Fibroblast of mammary gland (primary cell): ENCODE measurements around the gene CDIPT.

Experiments used
- DNase-seq: peaks from one replicate; pipeline ENCODE4 v3.0.0-alpha.2; 2010; ENCODE audit warnings: low read depth
- H3K4me3 ChIP-seq: 2 replicates; pipeline ENCODE4 v1.5.1; 2011; ENCODE audit warnings: low read depth, mild to moderate bottlenecking, low read length, moderate library complexity; ENCODE audit not compliant: control insufficient read depth
- TF ChIP-seq, protein P1 (sequence below): conservative IDR thresholded peaks from 2 replicates; pipeline ENCODE4 v1.5.1; 2011; ENCODE audit warnings: low read depth, low read length, inconsistent platforms; ENCODE audit not compliant: control insufficient read depth, insufficient read depth

The CDIPT gene

DNA sequence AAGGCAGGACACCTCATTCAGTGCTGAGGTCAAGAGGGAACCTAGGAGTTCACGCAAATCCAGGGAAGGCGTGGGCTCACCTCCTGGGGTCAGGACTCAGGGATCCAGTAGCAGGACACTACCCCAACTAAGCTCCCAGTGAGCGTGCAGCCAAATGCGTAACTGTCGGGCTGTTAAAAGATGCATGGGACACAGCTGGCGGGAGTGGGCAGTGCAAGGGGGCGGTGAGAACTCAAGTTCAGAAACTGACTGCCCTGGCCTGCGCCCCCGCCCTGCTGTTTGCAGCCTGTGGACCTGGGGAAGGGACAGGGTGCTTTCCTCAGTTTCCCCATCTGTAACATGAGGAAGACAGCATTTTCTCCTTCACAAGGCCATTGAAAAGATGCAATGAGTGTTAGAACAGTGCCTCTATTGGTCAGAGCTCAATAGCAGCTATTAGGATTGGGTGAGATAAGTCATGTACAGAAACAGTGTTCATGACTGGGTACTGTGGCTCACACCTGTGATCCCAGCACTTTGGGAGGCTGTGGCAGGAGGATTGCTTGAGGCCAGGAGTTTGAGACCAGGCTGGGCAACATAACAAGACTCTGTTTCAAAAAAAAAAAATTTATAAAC, 20.2 kb downstream of the CDIPT start:
- DNase-seq = no peak
- TF ChIP-seq, protein P1, sequence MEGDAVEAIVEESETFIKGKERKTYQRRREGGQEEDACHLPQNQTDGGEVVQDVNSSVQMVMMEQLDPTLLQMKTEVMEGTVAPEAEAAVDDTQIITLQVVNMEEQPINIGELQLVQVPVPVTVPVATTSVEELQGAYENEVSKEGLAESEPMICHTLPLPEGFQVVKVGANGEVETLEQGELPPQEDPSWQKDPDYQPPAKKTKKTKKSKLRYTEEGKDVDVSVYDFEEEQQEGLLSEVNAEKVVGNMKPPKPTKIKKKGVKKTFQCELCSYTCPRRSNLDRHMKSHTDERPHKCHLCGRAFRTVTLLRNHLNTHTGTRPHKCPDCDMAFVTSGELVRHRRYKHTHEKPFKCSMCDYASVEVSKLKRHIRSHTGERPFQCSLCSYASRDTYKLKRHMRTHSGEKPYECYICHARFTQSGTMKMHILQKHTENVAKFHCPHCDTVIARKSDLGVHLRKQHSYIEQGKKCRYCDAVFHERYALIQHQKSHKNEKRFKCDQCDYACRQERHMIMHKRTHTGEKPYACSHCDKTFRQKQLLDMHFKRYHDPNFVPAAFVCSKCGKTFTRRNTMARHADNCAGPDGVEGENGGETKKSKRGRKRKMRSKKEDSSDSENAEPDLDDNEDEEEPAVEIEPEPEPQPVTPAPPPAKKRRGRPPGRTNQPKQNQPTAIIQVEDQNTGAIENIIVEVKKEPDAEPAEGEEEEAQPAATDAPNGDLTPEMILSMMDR = peak; percentile 14
- no peak overlapping the region for H3K4me3 ChIP-seq

DNA sequence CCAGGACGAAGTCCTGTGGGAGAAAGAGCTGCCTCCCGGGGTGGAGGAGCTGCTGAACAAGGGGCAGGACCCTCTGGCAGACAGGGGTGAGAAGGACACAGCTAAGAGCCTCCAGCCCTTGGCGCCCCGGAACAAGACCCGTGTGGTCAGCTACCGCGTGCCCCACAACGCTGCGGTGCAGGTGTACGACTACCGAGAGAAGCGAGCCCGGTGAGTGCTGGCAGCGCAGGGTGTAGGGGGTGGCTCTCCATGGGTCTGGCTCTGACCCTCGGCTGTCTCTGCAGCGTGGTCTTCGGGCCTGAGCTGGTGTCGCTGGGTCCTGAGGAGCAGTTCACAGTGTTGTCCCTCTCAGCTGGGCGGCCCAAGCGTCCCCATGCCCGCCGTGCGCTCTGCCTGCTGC, 21.4 kb downstream of the CDIPT start:
- no peak overlapping the region for H3K4me3 ChIP-seq
- no peak for DNase-seq
- TF ChIP-seq, protein P1 = no peak

DNA sequence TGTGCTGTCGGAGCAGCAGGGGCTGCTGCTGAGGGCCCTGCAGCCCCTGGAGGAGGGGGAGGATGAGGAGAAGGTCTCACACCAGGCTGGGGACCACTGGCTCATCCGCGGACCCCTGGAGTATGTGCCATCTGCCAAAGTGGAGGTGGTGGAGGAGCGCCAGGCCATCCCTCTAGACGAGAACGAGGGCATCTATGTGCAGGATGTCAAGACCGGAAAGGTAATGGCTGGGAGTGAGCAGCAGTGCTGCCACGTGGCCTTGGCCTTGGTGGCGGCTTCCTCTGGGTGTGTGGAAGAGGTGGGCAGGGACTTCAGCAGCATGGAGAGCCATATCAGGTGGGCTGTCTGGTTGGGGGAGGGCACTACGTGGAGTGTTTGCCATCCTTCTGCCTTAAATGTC, 22.8 kb downstream of the CDIPT start:
- no peak overlapping the region for H3K4me3 ChIP-seq
- TF ChIP-seq, protein P1 = no peak
- DNase-seq = no peak

DNA sequence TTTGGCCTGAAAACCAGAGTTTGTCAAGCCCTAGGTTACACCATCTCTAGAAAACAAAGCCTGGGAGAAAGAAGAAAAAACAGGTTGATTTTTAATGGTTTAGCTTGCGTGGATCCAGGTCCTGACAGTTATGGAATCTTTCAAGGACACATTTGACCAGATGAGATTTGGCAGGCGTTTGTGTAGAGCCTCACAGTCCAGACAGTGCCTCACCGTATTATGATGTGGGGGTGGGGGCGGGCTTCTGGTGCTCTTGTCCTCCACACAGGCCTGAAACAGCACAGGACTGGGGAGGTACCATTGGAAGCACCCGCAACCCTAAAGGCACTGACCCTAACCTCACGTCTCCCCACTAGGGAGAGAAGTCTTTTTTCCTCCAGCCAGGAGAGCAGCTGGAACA, 23.2 kb downstream of the CDIPT start:
- no peak overlapping the region for H3K4me3 ChIP-seq
- TF ChIP-seq, protein P1 = no peak
- no peak for DNase-seq

DNA sequence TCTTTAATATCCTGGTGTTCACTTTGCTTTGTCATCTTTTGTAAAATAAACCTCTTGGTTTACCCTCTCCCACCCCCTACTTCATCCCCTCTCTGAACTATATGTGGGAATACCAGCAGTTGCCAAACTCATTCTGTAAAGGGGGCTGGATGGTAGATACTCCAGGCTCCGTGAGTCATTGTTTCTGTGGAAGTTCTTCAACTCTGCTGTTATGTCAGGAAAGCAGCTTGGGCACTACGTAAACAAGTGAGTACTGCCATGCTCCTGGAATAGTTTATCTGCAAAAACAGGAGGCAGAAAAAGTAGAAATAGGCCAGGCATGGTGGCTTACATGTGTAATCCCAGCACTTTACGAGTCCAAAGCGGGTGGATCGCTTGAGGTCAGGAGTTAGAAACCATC, 25.2 kb downstream of the CDIPT start:
- no peak for DNase-seq
- TF ChIP-seq, protein P1 = no peak
- no peak overlapping the region for H3K4me3 ChIP-seq

DNA sequence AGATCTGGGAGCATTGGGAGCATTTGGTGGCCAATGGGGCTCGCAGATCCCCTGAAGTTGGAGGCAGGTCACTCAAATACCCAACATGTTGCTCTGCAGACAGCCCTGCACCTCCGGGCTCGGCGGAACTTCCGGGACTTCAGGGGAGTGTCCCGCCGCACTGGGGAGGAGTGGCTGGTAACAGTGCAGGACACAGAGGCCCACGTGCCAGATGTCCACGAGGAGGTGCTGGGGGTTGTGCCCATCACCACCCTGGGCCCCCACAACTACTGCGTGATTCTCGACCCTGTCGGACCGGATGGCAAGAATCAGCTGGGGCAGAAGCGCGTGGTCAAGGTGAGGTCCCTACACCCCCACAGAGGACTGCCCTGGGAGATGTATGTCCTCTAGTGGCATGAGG, 26.4 kb downstream of the CDIPT start:
- TF ChIP-seq, protein P1 = no peak

DNA sequence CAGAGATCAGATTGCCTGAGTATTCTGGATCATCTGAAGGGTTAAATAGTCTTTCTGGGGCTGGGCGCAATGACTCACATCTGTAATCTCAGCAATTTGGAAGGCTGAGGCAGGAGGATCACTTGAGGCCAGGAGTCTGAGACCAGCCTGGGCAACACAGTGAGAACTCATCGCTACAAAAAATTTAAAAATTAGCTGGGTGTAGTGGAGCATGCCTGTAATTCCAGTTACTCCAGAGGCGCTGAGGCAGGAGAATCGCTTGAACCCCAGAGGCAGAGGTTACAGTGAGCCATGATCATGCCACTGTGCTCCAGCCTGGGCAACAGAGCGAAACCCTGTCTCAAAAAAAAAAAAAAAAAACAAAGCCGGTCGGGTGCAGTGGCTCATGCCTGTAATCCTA, 27.1 kb downstream of the CDIPT start:
- no peak for DNase-seq
- TF ChIP-seq, protein P1 = no peak
- H3K4me3 ChIP-seq = no peak overlapping the region

More for the DNA sequence above, 26.4 kb downstream of the CDIPT start:
- DNase-seq = no peak
- no peak overlapping the region for H3K4me3 ChIP-seq
